HG02970 (cell line): ENCODE measurements around the gene PPP6C.
A peak's percentile ranks its signal among the peaks of the same experiment; 100 is the strongest.
"Not testable (repeated sequence)": the region's sequence is repeated elsewhere in the genome, so short reads cannot be mapped to it uniquely, and the experiment has no call there.

Source experiments
- ATAC-seq: cut with Tn5 transposase; IDR thresholded peaks from one replicate; pipeline ENCODE4 v1.9.1; 2021; ENCODE audit warnings: mild to moderate bottlenecking, moderate library complexity, moderate number of reproducible peaks; ENCODE audit not compliant: unreplicated experiment, low FRiP score

Gene PPP6C

DNA sequence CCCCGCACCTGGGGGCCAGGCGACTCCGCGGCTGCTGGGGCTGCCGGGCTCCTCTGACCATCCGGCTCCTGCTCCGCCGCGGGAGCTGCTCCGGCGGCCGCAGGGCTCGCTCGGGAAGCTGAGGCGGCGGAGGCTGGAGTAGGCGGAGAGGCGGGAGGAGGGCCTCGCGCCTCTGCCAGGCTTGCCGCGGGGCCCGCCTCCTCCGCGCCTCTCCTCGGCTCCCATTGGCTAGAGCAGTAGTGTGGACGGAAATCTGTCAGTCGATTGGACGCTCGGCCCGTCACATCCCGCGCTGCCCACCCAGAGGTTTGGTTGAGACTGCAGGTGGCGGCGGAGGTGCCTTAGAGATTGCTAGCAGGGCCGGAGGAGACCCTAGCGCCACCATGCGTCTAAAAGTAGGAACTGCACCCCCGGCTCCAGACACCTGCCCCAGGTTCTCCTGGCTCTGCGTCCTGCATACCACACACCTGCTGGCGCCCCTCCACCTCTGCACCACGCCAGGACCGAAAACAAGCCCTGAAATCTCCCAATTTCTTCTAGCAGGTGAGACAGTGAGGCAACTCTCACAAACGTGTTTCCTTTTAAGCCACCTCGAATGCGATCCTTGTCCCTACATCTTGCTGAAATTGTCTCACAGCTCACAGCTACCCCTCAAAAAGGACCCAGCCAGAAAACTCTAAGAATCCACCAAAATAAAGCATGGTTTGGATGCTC, 46.1 kb downstream of the PPP6C start, which contains the start of gene SCAI:
Gene SCAI, minus strand, starts transcription at position 152 of the 714 bp plus-strand sequence. Its CDS starts 91 bp downstream, at position 61.
- peak; percentile 98 for ATAC-seq

- ATAC-seq: peak; percentile 10
These were observed 46.8 kb downstream of the PPP6C start for GRCh38 chr9:125142560-125143376.

- no peak for ATAC-seq
These were observed 47.9 kb downstream of the PPP6C start for GRCh38 chr9:125141751-125142150.

- no peak for ATAC-seq
These were observed 48.4 kb downstream of the PPP6C start for GRCh38 chr9:125141251-125141650.

DNA sequence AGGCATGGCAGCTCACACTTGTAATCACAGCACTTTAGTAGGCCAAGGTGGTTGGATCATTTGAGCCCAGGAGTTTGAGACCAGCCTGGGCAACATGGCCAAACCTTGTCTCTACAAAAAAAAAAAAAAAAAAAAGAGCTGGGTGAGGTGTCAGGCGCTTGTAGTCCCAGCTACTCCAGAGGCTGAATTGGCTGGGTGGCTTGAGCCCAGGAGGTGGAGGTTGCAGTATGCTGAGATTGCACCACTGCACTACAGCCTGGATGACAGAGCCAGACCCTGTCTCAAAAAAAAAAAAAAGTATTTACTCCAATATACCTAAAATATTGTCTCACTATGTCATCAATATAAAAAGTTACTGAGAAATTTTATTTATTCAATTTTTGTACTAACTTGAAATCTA, 49.0 kb downstream of the PPP6C start:
- ATAC-seq: no peak

GRCh38 chr9:125137200-125137599, 52.4 kb downstream of the PPP6C start:
- no peak for ATAC-seq

- no peak for ATAC-seq
These were observed 54.6 kb downstream of the PPP6C start for GRCh38 chr9:125134976-125135375.

DNA sequence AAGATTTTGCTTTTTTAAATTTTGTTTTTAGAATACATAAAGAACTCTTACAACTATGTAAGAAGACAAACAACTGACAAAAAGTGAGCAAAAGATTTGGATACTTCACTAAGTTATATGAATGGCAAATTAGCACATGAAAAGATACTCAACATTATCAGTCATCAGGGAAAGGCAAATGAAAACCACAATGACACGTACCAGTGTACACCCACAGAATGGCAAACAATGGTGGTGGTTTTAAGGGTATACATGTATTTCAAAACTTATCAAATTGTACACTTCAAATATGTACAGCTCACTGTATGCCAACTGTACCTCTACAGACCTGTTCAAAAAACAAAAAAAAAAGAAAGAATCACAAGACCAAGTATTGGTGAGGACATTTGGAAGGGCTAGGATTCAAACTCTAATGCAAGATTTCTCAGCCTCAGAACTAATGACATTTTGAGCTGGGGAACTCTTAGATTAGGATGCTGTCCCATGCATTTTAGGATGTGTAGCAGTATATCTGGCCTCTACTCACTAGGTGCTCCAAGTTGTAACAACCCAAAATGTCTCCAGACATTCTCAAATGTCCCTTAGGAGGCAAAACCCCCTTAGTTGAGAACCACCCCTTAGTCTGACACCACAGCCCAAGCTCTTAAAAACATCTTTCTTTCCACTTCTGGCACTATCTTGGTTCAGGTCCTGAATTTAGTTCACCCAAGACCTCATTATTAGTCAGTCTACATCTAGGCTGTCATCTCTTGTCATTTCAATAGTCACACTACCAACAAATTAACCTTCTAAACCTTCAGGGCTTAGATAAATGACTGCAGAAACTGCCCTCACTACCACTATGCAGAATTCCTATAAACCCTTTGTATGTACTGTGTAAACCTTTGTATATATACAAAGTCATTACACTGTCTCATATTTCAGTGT, 55.9 kb downstream of the PPP6C start:
- no peak for ATAC-seq

- ATAC-seq: no peak
These were observed 57.8 kb downstream of the PPP6C start for GRCh38 chr9:125131778-125132177.

DNA sequence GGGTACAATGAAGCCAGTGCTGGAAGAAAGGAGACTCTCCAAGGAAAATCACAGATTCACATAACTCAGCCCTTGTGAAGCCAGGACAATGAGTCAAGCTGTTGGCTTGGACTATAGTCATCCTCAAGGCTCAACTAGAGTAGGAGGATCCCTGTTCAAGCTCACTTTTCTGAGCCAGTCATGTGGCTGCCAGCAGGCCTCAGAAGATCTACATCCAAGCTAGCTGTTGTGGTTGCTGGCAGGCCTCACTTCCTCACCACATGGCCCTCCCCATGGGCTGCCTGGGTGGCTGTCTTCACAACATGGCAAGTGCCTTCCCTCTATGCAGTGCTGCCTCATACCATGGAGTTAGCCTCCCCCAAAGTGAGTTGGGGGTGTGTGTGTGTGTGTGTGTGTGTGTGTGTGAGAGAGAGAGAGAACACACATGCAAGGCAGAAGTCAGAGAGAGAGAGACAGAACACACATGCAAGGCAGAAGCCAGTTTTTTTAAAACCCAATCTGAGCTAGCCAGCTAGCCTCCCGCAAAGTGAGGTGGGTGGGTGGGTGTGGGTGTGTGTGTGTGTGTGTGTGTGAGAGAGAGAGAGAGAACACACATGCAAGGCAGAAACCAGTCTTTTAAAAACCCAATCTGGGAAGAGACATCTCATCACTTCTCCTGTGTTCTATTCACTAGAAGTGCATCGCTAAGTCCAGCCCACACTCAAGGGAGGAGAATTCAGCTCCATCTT, 63.4 kb downstream of the PPP6C start:
- no peak for ATAC-seq

- ATAC-seq: no peak
These were observed 64.1 kb downstream of the PPP6C start for GRCh38 chr9:125125523-125125922.

DNA sequence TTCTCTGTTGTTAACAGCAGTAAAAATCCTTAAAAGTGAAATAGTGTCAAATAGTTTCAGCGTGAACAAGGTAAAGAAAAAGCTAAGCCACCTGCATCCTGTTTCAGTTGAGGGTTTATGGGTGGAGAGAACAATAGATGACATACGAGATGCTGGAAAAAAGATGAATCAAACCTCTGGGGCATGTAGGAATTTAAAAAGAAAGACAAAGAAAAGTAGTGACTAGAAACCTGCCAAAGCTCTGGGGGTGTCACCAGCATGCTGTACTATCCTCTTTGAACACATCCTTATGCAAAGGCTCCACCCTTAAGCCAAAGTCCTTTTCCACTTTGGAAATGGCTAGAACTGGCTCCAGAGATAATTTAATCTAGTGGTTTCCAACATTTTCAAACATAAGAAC, 68.5 kb downstream of the PPP6C start:
- no peak for ATAC-seq

GRCh38 chr9:125119643-125120286, 69.8 kb downstream of the PPP6C start:
- no peak for ATAC-seq

GRCh38 chr9:125118696-125119095, 70.9 kb downstream of the PPP6C start:
- ATAC-seq: not testable (repeated sequence)

- ATAC-seq: not testable (repeated sequence)
These were observed 75.1 kb downstream of the PPP6C start for GRCh38 chr9:125114503-125114902.

DNA sequence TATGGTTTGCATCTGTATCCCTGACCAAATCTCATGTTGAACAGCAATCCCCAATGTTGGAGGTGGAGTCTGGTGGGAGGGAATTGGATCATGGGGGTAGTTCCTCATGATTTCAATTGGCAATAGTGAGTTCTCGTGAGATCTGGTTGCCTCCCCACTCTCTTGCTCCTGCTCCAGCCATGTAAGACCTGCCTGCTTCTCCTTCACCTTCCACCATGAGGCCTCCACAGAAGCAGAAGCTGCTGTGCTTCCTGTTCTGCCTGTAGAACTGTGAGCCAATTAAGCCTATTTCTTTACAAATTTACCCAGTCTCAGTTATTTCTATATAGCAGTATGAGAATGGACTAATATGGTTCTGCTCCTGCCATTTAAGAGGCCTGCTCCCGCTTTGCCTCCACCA, 79.1 kb downstream of the PPP6C start:
- no peak for ATAC-seq

GRCh38 chr9:125108541-125108940, 81.1 kb downstream of the PPP6C start:
- not testable (repeated sequence) for ATAC-seq

- ATAC-seq: no peak
These were observed 83.2 kb downstream of the PPP6C start for GRCh38 chr9:125106285-125106893.
